ENCODE data around the gene AFAP1.

DNA sequence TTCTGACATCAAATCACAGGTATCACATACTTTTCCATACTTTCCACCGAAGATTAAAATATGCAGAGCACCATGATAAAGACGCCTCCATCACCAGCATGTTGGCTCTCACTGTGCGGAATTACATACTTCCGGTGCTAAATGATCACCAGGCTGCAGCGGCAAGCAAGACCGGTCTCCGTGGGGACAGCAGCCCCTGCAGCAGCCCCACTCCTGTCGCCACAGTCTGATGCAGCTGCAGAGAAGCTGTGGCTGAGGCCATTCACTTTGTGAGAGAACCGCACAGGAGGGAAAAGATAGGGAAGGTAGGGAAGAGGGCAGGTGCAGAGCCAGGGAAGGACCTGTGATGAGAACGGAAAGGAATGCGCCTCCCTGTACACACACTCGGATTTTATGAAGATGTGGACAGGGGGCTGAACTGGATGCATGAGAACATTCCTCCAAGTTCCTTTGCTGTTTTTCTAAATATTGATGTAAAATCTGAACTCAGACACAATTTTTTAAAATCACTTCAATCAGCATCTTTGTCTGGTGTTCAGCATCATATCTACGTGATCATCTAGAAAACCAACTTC is 38.3 kb downstream of the AFAP1 start:
- TF ChIP-seq POLR2A (IDR thresholded peaks at IDR 0.05): no peak
- TF ChIP-seq, protein P1, sequence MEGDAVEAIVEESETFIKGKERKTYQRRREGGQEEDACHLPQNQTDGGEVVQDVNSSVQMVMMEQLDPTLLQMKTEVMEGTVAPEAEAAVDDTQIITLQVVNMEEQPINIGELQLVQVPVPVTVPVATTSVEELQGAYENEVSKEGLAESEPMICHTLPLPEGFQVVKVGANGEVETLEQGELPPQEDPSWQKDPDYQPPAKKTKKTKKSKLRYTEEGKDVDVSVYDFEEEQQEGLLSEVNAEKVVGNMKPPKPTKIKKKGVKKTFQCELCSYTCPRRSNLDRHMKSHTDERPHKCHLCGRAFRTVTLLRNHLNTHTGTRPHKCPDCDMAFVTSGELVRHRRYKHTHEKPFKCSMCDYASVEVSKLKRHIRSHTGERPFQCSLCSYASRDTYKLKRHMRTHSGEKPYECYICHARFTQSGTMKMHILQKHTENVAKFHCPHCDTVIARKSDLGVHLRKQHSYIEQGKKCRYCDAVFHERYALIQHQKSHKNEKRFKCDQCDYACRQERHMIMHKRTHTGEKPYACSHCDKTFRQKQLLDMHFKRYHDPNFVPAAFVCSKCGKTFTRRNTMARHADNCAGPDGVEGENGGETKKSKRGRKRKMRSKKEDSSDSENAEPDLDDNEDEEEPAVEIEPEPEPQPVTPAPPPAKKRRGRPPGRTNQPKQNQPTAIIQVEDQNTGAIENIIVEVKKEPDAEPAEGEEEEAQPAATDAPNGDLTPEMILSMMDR (IDR thresholded peaks at IDR 0.05): no peak
